Activated CD8-positive, alpha-beta memory T cell treated with anti-CD3 and anti-CD28 coated beads, Interleukin-2, amount 50 U/mL, for 1 hour (primary cell): ENCODE measurements around the gene CCNF.

Experiments used
- DNase-seq: peaks from one replicate; pipeline ENCODE4 v3.0.0-alpha.2; 2020; ENCODE audit errors: extremely low read depth

CCNF gene

DNA sequence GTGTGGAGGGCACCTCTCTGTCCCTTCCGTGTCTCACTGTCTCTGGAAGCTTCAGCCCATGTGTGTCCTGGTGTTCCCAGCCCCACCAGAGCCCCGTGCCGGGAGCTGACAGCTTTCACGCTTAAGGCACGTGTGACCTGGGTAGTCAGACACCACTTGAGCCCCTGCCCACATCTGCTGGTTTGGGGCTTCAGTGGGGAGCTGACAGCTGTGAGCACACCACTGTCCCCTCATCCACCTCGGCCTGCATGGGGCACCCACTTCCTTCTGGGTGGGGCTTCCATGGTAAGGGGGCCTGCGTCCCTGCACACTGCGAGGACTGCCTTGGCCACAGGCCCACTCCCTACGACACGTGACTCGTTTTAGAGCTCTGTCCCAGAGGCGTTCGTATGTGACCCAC lies 28.0 kb downstream of the CCNF start:
- DNase-seq, result no peak

DNA sequence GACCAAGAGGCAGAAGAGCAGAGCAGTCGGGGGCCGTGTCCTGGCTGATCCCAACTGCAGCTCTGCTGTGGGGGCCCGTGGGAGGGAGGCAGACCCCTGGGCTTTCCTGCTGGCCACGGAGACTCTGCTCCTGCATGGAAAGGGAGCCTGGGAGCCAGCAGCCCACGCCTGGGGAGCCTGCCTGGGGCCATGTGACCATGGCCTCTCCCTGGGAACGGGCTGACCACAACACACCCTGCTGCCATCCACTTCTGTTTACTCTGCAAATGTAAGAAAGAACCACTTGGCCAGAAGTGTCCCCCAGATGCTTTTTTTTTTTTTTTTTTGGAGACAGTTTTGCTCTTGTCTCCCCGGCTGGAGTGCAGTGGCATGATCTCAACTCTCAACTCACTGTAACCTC lies 28.7 kb downstream of the CCNF start:
- no peak for DNase-seq

DNA sequence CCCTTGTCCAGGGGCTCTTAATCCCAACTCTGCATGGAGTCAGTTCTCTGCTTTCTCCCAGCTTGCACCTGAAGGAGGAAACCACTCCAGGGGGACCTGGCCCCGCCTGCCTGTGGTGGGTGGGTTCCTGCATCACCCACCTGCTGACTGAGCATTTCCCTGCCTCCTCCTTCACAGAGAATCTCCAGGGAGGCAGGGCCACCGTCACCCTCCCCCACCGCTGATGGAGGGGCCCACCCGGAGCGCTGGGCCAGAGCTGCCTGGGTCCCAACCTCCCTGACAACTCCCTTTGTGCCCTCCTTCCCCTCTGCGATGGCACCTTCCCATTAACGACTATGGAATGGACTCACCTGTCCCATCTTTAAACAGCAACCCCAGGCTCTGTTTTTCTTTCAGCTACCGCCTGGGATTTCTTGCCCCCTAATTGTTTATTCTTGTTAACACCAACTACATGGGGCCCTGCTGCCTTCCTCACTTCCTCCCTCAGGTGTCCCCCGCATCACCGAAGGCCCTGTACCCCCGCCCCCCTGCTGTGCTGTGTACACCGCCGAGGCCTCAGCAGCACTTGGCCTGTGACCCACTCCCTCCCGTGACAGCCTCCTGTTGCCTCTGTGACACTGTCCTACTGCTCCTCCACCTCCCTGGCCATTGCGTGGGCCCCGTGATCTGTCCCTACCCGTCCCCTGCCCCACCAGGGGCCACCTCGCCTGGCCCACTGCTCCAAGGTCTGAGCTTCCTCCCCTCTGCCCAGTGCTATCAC lies 29.8 kb downstream of the CCNF start:
- DNase-seq, result no peak

DNA sequence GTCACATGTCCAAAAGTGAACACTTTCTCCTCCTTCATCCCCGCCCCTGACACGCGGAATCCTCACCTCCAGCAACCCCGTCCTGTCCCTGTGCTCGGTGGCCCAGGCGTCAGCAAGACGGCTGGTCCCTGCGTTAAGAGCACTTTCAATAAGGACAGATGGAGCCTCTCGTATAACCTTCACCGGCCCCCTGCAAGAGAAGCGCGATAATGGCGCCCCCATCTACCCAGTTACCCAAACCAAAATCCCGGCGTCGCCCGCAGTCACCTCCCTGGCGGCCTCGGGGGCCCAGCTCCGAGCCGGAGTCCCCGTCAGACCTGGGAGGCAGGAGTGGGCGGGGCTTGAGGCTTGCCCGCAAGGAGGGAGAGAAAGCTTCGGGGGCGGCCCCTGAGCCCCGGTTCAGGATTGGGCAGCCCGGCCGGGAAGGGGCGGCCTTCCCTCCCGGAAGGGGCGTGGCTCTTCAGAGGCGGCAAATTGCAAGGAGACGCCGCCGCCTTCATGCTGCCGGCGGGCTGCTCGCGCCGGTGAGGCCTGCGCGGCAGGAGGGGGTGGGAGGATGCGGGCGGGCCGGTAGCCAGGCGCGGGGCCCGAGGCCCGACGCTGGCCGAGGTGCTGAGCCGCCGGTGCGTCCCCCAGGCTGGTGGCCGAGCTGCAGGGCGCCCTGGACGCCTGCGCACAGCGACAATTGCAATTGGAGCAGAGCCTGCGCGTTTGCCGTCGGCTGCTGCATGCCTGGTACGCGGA lies 30.6 kb downstream of the CCNF start, which contains the start of gene TEDC2:
Gene TEDC2, plus strand, starts transcription at position 463 of the 744 bp plus-strand sequence. Its CDS starts 36 bp downstream, at position 499.
- DNase-seq, result peak; percentile 93

DNA sequence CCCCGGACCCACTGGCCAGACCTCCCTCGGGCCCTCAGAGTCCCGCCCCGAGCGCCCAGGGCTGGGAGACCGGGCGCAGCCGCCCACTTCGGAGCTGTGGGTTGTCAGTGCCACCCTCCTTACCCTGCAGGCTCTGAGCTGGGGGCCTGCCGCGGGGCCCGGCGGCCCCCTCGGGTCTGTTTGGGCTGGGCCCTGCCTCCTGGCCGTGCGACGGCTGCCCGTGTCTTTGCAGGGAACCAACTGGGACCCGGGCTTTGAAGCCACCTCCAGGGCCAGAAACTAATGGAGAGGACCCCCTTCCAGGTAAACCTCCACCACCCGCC lies 31.1 kb downstream of the CCNF start:
- DNase-seq, result no peak

DNA sequence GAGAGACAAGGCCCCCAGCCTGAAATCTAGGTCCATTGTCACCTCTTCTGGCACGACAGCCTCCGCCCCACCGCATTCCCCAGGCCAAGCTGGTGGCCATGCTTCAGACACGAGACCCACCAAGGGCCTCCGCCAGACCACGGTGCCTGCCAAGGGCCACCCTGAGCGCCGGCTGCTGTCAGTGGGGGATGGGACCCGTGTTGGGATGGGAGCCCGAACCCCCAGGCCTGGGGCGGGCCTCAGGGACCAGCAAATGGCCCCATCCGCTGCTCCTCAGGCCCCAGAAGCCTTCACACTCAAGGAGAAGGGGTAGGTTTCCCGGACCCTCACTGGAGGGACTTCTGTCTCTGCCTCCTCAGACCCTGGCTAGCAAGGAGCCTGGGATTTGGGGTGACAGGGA lies 31.7 kb downstream of the CCNF start:
- DNase-seq, result no peak

DNA sequence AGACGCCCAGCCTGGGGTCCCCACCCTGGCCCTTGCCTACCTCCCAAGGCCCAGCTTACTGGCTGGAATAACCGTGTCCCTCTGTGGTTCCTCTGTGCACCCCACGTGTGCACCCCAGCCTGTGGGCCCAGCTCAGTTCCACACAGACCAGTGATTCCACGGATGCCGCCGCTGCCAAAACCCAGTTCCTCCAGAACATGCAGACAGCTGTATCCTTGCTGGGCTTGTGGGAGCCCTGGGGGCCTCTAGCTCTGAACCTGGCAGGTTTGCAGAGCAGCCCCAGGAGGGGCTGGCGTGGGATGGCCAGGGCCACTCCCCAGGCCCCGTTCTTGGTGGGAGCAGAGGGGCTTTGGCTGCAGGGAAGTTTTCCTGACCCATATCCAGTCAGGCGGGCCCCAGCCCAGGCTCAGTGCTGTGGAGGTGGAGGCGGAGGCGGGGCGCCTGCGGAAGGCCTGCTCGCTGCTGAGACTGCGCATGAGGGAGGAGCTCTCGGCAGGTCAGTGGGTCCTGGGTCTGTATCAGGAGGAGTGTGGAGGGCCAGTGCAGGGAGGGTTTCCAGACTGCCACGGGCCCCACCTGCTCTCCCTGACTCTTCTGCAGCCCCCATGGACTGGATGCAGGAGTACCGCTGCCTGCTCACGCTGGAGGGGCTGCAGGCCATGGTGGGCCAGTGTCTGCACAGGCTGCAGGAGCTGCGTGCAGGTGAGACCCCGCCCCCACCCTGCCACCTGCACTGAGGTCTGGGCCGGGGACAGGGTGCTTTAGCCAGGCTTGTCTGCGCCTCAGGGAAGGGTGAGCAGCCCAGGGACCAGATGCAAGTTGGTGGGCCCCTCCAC lies 33.0 kb downstream of the CCNF start:
- DNase-seq, result no peak

DNA sequence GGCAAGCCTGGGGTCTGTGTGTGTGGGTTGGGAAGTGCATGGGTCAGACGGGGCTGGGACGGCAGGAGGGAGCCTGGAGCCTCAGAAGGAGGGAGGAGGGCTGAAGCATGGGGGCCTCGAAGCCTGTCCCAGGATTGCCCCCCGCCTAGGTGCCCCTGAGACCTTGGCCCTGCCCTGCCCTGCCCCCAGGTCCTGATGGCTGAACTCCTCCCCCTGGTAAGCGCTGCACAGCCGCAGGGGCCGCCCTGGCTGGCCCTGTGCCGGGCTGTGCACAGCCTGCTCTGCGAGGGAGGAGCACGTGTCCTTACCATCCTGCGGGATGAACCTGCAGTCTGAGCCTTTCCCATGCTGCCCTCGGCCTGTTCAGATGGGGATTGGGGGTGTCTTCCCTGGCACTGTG lies 35.1 kb downstream of the CCNF start:
- DNase-seq, result no peak

DNA sequence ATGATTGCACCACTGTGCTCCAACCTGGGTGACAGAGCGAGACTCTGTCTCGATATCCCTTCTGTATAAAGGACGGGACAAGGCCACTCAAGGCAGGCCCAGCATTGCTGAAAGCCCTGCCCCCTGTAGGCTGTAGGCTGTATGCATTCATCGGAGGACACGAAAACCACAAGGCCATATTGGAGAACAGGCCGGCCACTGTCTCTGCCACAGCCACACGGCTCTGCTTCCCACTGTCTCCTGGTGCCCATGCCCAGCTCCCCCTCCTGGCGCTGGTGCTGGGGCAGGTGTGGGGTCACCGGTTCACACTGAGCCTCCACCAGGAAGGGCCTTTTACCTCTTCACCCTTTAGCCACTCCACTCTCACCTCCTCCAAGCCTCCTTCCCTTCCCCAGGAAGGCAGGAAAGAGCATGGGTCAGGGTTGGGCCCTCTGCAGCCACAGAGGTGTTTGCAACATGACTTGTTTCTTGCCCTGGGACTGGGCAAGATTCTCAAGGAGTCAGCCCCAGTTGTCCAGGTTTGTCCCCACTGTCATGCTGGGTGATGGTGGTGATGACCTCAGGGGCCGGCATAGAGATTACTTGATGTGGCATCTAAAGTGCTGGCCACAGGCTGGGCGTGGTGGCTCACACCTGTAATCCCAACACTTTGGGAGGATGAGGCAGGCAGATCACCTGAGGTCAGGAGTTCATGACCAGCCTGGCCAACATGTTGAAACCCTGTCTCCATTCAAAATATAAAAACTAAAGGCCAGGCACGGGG lies 36.6 kb downstream of the CCNF start:
- DNase-seq, result no peak

DNA sequence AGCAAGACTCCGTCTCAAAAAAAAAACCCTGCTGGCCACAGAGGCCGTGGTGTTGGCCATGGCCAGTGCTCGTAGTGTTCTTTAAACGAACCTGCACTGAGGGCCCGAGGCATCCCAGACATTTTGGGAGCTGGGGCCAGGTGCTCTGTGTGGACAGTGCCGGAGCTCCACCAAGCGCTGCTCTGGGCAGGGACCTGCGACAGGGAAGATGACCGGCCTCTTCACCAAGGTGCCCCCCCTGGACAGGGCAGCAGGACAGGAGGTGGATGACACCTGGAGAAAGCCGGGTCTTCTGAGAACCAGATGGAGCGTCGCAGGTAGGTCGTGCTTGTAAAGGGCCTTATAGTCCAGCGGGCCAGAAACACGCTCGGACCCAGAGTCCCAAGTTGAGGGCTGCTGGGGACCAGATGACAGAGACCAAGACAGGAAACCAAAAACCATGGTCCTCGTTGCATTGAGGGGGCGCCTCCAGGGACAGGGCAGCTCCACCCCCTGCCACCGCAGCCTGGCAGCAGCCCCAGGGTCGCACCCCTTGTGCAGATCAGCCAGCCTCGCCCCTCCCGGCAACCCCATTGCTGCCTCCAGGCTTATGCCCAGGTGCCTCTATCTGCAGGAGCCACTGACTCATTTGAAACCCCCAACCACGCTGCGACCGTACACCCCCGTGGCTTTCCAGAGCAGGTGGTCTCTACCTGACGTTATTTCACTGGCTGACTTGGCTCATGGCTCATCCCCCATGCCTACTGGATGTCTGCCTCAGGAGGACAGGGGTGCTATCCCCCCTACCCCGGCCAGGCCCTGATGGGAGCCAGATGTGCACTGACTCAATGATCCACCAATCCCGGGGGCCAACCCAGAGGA lies 37.6 kb downstream of the CCNF start:
- no peak for DNase-seq

DNA sequence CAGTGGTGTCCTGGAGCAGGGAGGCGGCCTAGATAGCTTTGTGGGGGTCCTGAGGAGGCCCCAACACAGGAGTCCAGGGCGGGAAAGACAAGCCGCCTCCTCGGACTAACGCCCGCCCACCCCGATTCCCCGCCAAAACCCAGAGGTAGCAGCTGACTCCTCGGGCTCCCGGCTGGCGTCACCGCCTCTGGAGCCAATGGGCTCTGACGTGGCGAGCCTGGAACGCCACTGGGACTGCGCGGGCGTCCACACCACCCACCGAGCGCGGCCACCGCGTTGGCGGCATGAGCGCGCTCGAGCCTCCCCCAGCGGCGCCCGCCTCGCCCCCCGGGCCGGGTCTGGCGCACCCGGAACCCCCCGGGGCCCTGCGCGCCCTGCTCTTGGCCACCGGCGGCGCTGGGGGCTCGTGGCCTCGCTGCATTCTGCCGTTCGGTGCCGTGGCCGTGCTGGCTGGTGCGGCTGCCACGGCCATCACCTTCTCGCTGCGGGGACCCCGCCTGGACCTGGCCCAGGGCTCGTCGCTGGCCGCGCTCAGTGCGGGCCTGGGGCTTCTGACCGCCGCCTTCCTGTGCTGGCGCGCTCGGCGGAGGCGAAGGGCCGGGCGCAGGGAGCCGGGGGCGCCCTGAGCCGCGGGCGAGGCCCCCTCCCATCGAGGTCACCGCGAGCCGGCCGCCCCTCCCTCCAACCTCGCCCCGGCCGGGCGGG lies 38.4 kb downstream of the CCNF start:
- DNase-seq, result no peak

DNA sequence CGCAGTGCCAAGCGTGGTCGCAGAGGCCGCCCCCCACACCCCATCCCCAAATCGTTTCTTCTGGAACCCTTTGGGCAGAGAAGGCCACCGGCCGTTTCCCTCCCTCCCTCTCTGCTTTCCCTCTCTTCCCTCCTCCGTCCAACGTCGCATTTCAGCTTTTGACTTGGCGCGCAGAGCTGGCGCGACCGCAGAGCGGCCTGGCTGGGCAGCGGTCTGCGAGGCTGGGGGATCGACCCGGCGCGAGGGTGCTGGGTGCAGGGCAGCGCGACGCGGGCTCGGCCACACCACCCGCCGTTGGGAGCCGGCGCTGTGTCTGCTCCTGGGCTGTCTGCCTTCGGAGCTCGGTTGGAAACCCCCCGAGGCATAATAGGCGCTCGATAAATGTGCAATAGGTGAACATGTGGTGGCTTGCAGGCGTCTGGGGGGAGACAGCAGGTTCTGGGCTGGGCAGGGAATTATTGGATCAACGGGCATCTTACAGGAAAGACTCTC lies 39.0 kb downstream of the CCNF start:
- DNase-seq, result no peak

DNA sequence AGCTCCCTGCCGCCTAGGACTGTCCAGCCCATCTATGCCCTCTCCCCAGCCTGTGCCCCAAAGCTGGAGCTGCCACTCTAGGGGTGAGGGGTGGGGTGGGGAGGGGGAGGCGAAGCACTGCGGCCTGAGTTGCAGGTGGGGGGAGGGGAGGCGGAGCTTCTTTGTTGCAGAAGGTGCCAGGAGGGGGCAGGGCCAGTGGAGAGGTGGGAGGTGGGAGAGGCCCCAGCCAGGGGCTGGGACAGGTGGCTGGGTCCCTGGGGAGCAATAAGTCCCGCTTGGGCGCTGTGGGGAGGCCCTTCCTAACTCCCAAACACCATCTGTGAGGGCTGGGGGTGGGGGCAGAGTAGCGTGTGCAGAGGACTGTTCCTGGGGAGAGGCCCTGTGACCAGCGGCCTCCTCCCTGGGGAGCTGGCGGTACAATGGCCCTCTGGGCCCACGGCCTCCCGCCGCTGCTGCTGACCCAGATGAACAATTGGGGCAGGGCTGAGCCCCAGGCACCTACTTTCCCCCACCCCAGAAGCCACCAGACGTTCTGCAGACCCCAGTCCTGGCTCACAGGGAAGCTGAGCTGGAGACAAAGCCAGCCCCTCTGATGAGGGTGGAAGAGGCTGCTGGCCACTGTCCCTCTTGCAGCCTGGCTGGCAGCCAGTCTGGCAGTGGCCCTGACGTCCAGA lies 39.6 kb downstream of the CCNF start:
- no peak for DNase-seq

DNA sequence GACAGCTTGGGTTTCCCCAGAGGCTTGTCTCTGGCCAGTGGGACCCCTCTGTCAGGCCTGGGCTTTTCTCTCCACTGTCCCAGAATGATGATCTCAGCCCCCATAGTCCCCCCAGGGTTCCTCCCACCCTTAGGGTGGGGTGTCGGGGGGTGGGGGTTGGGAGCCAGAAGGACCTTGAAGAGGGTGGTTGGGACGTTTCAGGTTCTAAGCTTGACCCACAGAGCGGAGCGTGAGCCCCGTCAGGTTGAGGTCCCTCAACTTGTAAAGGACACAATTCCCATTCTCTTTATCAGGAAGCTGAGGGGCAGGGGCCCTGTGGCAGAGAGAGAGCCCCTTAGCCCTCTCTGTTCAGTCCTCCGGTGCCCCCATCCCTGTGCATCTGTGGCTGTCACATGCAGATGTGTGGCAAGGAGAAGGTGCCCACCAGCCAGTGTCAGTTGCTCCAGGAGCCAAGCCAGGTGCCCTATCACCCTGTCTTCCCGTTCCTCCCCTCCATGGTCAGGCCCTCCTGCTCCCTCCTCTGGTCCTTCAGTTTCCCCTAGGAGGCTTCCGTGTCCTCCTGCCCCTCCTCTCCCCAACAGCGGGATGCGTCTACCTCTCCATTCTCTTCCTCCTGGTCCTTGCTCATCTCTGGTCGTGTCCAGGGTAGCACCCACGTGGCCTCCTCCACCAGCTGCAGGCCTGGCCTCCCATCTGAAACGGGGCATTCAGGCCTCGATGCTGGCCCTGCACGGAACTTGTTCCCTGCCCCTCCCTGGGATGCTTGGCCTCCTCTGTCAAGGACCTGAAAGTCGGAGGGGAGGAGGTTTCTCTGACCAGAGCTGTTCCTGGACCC lies 40.4 kb downstream of the CCNF start:
- DNase-seq, result no peak

DNA sequence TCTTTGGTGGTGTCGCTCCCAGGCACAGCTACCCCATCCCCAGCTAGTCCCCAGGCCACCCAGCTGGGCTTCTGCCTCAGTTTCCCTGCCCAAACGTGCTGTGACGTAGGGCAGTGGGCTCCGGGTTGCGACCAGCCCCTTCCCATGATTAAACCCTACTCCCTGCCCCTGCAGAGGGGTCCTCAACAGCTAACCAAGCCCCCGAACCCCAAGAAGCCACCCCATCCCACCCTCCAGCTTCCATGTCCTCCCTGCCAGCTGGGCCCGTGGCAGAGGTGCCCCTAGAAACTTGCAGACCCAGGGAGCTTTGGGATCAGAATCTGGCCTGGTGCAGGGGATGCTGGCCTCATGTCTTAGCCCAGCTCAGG lies 41.0 kb downstream of the CCNF start:
- DNase-seq, result no peak

DNA sequence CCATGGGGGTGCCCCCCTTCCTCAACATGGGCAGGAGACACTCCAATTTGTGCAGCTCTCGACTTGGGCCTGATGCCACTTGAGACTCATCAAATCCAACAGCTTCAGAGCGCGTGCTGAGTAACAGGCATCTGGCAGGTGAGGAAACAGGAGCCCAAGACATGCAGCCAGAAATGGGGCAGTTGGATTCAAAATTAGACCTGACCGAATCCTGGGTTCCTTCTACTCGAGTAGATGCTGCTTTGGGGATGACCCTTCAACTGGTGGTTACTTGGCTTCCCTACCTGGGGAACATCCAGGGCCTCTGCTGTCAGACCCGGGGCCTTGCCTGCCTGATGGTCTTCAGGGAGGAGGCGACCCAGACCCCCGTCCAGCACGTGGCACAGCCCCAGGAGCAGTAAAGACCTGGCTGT lies 41.4 kb downstream of the CCNF start:
- no peak for DNase-seq

DNA sequence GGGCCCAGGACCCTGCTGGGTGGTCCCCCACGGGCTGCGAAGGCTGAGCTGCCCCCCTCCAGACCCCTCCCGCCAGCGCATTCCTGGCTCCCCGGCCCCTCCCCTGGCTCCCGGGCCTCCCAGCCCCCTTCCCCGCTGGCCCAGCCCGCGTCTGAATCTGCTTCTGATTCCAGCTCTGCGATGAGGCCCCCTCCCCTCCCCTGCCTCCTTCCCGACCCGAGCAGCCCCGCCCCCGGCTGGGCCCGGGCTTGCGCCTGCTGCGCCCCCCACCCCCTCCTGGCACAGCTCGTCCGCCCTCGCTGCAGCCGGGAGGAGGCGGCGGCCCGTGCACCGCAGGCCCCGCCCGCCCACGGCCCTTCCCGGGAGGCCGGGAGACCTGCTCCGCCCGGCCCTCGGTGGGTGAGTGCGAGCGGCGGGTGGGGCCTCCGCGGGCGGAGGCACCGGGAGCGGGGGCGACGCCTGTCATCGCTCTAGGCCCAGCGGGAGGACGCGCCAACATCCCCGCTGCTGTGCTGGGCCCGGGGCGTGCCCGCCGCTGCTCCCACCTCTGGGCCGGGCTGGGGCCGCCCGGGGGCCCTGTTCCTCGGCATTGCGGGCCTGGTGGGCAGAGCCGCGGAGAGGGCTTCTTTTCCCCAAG lies 41.9 kb downstream of the CCNF start, which contains the start of gene NTN3:
Gene NTN3, plus strand, starts transcription at position 282 of the 637 bp plus-strand sequence. CDS start 405 bp downstream, outside the sequence.
- DNase-seq, result no peak
